Choroid plexus epithelial cell (primary cell): Measurements from ENCODE around the gene UROS.
A peak's percentile ranks its signal among the peaks of the same experiment; 100 is the strongest.

ENCODE experiments used
- DNase-seq: peaks from one replicate; pipeline ENCODE4 v3.0.0-alpha.2; 2010; ENCODE audit warnings: low read depth
- H3K4me3 ChIP-seq: 2 replicates; pipeline ENCODE4 v1.5.1; 2011; ENCODE audit warnings: low read depth, mild to moderate bottlenecking, control low read depth, low read length, moderate library complexity
- CTCF ChIP-seq: conservative IDR thresholded peaks from 2 replicates; pipeline ENCODE4 v1.5.1; 2011; ENCODE audit warnings: low read depth, mild to moderate bottlenecking, control low read depth, inconsistent platforms, low read length, moderate library complexity

The UROS gene

GRCh38 chr10:125845617-125846016 is 22.6 kb upstream of the UROS start:
- no peak for TF ChIP-seq CTCF
- no peak for DNase-seq
- H3K4me3 ChIP-seq = no peak overlapping the region

GRCh38 chr10:125844751-125845221 is 21.7 kb upstream of the UROS start:
- no peak for TF ChIP-seq CTCF
- H3K4me3 ChIP-seq = no peak overlapping the region
- no peak for DNase-seq

GRCh38 chr10:125843603-125844329 is 20.7 kb upstream of the UROS start:
- DNase-seq = no peak
- H3K4me3 ChIP-seq = no peak overlapping the region

GRCh38 chr10:125840955-125841354 is 17.9 kb upstream of the UROS start:
- TF ChIP-seq CTCF = no peak
- DNase-seq = peak; percentile 29
- H3K4me3 ChIP-seq = no peak overlapping the region

More at GRCh38 chr10:125843603-125844329, 20.7 kb upstream of the UROS start:
- TF ChIP-seq CTCF = no peak

GRCh38 chr10:125840406-125840805 is 17.3 kb upstream of the UROS start:
- no peak overlapping the region for H3K4me3 ChIP-seq
- no peak for TF ChIP-seq CTCF
- DNase-seq = no peak

- TF ChIP-seq CTCF = no peak
- H3K4me3 ChIP-seq = no peak overlapping the region
Observed at GRCh38 chr10:125838802-125839575, 15.9 kb upstream of the UROS start.

More at GRCh38 chr10:125838802-125839575, 15.9 kb upstream of the UROS start:
- no peak for DNase-seq
